HG02885 (cell line): ENCODE data around the gene BLVRB.
"Not testable (repeated sequence)": the region's sequence is repeated elsewhere in the genome, so short reads cannot be mapped to it uniquely, and the experiment has no call there.

Experiments
- ATAC-seq: cut with Tn5 transposase; IDR thresholded peaks from one replicate; pipeline ENCODE4 v1.9.1; 2021; ENCODE audit warnings: mild to moderate bottlenecking; ENCODE audit not compliant: unreplicated experiment, poor library complexity

The BLVRB gene

DNA sequence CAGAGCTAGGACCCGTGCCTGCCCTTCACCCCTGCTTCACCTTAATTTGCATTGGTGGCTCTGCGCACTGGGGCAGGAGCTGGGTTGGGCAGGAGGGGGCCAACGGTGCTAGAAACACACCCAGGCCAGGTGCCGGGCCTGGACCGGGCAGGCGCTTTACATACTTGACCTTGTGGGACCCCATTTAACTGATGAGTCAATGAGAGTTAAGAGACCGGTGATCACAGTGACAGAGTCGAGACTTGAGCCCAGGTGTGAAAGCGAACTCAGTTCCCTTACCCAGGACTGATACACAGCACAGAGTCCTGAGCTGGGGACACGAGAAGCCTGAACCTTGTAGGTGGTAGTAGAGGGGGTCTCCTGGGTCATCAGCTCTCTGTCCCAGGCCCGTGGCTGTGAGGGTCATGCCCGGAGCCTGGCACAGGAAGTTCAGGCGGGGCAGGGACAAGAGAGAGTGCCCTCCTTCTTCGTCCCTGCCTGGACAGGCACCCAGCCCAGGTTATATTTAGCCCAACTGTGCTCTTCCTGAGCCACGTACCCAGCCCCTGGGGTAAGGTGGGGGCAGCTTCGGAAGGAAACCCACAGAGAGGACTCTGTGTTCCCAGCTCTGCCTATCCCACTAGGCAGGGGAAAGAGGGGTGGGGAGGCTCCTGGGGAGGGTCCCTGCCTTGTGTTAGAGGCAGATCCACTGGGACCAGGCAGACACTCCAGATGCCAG, 54.3 kb downstream of the BLVRB start:
- ATAC-seq = no peak

DNA sequence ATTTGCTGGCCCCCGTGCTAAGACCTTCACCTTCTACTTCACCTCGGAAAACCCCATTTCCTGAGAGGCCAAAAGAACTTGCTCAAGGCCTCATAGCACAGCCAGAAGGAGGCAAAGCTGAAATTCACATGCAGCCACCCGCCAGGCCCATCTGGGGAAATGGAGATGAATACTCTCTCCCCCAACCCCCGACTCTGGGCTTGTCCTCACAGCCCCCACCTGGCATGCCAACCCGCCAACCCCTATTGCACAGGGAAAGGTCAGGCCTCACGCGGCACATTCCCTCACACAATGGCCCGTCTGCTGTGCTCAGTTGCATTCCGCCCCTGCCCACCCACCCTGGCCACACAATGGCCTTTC, 55.5 kb downstream of the BLVRB start:
- no peak for ATAC-seq

DNA sequence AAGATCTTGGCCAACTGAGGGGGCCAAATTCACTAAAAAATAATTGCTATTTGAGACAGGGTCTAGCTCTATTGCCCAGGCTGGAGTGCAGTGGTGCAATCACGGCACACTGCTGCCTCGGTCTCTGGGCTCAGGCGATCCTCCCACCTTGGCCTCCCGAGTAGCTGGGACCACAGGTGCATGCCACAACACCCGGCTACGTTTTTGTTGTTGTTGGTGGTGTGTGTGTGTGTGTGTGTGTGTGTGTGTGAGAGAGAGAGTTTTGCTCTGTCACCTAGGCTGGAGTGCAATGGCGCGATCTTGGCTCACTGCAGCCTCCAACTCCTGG, 57.0 kb downstream of the BLVRB start:
- not testable (repeated sequence) for ATAC-seq

DNA sequence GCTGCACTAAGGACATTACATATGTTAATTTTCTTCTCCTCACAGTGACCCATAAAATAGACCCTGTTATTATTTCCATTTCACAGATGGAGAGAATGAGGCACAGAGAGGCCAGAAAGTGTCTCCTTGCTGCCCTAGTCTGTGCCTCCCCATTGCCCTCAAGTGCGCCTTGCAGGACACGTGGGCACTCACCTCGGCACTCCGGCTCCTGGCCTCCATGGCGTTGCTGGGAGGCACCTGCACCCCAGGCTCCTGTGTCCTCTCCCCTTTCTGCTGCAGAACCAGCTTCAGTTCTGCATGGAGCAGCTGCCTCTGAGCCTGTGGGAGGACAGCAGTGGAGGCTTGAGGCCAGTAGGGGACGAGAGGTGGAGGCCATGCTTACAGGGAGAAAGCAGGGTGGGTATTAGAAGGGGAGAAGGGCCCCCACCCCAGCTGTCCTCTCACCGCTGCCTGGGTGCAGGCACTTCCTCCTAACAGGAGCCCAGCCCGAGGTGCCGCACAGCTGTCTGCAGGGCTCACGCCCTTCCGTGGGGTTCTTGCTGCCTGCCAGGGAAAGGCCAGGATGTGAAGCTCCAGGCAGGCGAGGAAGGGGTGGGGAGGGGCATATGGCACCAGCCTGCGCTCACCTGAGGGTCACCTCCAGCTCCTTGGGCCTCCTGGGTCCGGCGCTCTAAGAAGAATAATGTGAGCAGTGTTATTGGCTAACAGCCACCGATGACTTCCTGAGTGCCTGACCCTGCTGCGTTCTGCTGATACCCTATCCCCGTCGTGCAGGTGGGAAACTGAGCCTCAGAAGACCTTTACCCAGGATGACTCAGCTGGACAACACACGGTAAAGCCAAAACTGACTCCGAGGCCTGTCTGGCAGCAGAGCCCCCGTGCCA, 57.6 kb downstream of the BLVRB start:
- ATAC-seq = no peak

DNA sequence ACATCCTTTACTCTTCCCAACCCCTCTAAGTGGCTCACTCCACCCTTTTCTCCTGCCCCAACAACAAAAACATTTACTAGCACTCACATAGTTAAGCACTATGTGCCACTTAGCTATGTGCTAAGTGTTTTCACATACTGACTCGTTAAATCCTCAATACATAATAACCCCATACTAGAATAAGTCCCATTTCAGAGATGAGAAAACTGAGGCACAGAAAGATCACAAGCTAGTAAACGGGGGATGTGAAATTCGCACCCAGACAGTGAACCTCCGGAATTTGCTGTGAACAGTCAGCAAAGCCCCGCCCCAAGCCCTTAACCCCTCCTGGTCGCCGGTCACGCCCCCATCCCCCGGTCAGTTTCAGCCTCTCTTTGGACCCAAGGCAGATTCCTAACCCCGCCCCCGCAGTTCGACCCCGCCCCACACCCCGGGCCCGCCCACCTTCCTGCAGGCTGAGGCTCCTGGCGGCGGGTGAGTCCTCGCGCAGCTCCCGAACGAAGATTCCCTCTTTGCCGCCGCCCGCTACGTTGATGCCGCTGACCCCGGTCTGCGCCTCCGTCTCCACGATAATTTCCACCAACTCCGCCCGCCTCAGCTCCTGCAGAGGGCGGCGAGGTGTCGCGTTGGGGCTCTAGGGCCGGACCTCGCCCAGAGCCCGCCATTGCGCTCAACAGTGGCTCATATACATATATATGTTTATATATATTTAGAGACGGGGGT, 62.1 kb downstream of the BLVRB start:
- ATAC-seq = peak; percentile 72

DNA sequence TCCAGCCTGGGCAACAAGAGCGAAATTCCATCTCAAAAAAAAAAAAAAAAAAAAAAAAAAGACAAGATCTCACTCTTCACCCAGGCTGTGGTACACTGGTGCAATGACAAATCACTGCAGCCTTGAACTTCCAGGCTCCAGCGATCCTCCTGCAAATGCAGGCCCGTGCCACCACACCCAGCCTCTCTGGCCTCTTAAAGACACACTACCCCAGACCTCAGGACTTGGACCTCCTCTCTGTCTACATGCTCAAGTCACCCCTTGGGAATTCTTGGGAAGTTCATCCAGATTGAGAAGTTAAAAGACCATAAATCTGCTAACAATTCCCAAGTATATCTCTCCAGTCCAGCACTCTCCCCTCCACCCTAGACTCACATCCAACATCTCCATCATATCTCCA, 65.0 kb downstream of the BLVRB start:
- no peak for ATAC-seq

DNA sequence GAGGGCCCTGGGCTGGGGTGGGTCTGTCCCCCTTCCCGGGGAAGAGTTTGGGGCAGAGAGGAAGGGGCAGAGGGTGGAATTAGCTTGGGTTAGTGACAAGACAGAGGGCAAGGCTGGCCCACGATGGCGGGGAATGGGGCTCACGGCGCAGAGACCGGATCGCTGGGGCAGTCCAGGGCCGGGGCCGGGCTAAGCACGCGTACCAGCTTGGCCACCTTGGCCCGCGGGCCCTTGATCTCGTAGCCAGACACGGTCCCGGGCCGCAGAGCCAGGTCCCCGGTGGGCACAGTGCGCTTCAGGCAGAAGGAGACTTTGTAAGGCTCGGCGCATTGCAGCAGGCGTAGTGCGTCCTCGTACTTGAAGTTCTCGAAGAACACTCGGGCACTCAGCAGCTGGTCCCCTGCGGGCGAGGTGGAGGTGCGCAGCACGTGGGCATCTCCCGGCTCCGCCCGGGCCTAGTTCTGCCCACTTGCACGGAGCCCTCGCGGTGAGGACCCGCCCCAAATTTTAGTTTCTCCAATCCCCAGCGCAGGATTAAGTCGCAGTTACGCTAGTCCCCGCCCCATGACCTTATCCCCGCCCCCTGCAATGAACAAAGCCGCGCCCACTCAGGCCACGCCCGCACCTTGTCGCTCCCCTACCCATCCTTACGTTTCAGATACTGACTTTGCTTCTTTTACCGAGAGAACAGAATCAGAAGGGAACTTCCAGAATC, 67.0 kb downstream of the BLVRB start:
- no peak for ATAC-seq
